HG02571 (cell line): Measurements from ENCODE around the gene SEPTIN5.

ENCODE experiments used
- ATAC-seq: cut with Tn5 transposase; IDR thresholded peaks from one replicate; pipeline ENCODE4 v1.9.1; 2021; ENCODE audit warnings: mild to moderate bottlenecking, moderate library complexity; ENCODE audit not compliant: unreplicated experiment

SEPTIN5 gene

GRCh38 chr22:19747551-19747950, 33.2 kb downstream of the SEPTIN5 start:
- ATAC-seq, result no peak

- ATAC-seq, result no peak
Observed at GRCh38 chr22:19748139-19748538, 33.8 kb downstream of the SEPTIN5 start.

DNA sequence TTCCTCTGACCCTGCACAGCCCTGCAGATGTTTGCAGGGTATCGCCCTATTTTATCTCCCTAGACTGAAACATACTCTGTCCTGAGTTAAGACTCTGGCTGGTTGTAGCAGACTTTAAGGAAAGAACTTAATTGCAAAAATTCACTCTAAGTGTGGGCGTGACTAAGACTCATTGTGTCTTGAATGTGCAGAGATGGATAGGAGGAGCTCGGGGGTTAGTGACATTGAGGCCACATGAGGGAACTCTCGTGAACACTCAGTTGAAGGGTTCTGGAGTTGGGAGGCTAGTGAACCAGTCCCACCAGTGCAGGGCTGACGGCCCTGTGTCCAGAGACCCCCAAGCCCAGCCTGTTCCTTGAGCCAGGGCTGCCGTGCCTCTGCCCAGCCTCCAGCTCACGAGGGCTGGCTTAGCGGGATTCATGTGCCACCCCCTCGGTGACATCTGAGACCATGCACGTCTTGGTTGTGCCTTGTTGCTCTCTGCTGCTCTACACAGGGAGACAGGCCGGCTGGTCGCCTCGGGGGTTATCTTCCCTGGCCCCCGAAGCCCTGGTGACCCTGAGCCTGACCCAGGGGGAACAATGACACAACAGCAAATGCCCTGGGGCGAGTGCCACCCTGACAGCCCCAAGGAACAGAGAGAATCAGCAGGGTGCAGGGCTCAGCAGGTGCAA, 34.8 kb downstream of the SEPTIN5 start:
- no peak for ATAC-seq

DNA sequence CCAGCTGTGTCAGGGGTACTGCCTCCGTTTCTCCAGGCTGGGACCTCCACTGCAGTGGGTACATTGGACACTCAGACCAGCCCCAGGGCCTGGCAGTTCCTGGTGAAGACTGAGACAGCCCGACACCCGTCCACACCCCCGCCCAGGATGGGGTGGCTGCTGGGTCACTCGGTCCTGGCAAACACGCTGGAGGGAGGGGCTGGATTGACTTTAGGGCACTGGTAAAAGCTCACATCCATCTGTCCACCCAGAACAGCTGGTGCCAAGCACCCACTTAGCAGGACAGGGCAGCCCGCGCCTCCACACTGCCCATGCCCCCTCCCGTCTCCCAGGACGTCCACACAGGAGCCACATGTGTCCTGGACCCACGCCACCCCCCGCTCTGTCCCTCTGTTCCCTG, 35.6 kb downstream of the SEPTIN5 start:
- no peak for ATAC-seq

DNA sequence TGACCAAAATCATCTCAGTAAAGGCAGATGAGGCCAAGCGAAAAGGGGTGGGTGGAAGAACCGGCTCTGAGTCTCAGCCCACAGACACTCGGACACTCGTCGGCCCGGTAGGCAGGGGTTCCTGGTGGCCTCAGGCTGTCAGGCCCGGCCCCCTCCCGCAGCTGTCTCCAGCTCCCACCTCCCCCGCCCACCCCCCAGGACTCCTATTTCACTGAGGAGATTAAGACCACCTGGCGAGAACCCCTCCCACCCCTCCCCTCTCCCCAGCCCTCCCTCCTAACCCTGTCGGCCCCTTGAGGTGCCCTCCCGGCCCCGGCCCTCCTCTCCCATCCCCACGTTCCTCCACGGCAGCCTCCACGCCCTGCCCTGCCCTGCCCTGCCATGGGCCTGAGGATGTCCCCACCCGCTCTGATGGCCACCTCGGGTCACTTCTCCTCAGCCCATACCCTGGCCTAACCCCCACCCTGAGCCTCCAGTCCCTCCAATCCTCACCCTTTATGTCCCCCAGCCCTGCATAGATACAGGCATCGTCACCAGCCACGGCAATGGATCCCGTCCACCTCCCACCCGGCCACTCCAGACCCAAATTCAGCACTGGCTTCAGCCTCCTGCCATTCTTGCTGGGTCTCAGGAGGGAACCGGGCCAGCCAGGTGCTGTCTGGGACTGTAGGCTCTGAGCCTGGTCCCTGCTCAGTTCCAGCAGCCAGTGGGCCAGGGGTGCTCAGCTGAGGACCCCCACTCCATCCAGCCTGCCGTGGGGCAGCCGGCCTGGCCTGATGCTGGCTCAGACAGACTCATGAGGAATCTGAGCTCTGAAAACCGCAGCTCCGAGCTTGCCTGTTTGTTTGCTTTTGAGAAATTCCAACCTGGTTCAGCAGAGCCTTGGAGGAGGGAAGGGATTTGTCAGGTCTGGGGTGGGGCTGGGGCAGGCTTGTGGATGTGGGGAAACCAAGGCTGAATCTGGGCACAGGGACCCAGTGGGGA, 36.5 kb downstream of the SEPTIN5 start:
- no peak for ATAC-seq

GRCh38 chr22:19751497-19752245, 37.4 kb downstream of the SEPTIN5 start:
- no peak for ATAC-seq

DNA sequence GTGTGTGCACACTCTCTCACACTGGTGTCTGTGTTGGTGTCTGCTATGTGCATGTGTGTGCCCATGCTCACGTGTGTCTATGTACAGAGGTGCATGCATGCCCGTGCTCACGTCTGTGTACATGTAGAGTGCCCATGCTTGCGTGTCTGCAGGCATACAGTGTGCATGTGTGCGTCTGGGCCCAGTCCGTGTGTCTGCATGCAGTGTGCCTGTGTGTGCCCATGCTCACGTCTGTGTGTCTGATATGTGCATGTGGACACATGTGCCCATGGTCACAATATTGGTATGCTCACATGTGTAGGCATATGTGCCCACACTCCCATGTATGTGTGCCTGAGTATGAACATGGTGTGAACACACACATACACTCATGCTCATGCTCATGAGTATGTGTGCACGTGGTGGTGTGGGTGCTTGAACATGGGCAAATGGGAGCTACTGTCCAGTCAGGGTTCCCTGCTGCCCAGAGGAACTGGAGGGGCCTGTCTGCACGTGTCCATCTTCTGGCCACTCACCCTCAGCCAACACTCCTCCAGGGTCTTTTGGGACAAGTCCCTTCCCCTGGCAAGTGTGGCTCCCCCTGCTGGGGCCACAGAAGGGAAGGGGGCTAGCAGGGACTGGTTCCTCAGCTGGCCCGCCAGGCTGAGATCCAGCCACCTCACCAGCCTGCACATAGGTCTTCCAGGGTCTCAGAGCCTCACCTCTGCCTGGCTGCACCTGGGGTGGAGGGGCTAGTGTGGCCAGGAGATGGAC, 39.0 kb downstream of the SEPTIN5 start:
- no peak for ATAC-seq

DNA sequence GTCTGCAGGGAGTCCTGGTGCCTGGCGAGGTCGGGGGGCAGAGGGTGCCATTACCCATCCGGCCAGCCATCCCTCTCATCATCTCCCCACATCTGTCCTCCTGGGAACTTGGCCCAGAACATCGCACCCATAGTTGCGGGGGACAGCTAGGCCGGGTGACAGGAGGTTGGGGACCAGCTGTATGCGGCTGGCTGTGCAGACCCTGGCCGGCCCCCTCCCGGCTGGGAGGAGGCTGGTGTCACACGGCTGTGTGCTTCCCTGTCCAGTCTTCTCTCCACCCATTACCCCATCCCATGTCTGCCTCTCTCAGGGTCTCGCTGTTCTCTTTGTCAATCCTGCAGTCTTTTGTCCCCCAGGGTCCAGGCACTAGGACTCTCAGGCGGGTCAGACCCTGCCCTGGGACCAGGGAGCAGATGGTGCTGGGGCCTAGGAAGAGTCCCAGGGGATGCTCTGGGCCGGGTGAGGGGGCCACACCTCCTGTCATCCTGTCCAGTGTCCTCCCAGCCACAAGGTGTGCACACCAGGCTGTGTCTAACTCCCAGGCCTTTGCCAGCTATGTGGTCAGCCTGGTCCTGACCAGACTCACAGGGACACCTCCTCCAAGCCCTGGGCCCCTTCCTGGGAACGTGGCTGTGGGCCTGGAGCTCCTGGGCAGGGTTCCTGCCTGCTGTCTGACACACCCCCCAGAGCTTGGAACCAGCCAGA, 39.8 kb downstream of the SEPTIN5 start:
- ATAC-seq, result no peak

DNA sequence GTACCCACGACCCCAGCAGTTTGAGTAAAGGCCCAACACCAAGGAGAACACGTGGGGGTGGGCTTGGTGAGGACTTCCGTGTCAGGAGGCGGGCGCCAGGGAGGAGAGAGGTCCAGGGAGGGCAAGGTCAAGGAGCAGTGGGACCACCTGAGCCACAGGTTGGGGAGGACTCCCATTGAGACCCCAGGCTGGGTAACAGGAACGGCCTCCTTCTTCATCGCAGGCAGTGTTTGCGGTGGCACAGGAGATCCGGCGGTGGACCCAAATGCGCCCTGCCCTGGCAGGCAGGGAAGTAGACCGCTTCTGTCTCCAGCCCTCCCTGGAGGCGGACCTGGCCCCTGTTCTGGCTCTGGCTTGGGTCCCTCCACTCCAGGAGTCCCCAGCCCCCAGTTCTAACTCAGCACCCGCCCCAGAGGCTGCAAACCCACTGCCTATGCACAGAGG, 40.4 kb downstream of the SEPTIN5 start:
- ATAC-seq, result no peak

DNA sequence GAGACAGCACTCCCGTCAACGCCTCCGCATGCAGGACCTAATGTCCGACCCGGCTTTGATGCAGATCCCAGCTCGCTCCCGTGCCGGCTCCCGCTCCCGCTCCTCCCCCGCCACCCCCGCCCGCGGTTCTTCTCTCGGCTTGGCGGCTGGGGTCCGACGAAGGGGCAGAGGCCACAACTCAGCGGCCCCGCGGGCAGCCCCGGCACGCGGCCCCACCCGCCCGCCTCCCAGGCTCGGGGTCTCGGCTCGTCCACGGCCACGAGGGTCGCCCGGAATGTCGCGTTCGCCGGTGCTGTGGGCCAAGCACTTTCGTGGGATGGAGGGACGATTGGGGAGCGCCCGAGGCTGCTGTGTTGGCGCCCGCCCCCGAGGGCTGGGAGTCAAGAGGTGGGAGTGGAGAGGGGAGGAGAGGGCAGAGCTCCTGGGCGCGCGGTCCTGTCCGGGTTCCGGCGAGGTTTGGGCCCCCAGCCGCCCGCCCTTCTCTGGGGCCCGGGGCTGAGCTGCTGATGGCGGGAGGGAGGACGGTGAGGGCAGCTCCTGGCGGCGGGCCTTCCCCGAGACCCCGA, 40.9 kb downstream of the SEPTIN5 start:
- ATAC-seq, result no peak

GRCh38 chr22:19755722-19756287, 41.5 kb downstream of the SEPTIN5 start:
- ATAC-seq, result no peak

DNA sequence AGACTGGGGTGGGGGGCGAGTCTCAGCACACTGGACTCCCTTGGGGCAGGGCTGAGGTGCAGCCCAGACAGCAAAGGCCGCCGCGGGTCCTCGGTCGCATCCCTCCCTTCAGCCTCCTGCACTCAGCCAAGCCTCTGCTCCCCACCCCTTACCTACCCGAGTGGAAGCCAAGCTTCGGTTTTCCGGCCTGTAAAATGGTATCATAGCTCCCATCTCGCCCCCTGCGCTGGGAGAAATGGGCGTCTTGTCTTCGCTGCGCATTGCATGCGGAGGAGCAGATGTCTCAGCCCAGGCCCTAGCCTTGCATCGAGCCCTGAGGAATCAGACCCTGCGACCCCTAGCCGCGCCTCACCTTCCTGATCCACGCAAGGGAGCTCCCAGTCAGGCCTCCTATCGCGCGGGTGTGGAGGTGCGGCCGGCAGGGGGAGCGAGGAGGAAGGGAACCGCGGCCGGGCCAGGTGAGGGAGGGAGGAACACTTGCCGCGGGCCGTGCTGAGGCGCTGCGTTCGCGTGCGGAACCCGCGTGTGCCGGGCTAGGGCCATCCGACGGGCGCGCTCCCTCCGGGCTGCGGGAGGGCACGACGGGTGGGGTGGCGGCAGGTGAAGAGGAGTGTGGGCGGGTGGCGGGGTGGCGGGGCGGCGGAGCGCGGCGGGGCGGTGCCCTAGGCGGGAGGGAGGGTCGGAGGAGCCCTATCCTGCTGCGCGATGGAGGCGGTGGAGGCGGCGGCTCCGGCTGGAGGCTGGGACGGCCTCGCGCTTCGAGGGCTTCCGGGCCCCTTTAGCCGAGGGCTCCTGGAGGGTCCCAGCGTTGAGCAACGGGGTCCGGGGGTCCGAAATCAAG, 42.2 kb downstream of the SEPTIN5 start:
- ATAC-seq, result no peak

GRCh38 chr22:19757140-19757984, 43.1 kb downstream of the SEPTIN5 start:
- ATAC-seq, result no peak

DNA sequence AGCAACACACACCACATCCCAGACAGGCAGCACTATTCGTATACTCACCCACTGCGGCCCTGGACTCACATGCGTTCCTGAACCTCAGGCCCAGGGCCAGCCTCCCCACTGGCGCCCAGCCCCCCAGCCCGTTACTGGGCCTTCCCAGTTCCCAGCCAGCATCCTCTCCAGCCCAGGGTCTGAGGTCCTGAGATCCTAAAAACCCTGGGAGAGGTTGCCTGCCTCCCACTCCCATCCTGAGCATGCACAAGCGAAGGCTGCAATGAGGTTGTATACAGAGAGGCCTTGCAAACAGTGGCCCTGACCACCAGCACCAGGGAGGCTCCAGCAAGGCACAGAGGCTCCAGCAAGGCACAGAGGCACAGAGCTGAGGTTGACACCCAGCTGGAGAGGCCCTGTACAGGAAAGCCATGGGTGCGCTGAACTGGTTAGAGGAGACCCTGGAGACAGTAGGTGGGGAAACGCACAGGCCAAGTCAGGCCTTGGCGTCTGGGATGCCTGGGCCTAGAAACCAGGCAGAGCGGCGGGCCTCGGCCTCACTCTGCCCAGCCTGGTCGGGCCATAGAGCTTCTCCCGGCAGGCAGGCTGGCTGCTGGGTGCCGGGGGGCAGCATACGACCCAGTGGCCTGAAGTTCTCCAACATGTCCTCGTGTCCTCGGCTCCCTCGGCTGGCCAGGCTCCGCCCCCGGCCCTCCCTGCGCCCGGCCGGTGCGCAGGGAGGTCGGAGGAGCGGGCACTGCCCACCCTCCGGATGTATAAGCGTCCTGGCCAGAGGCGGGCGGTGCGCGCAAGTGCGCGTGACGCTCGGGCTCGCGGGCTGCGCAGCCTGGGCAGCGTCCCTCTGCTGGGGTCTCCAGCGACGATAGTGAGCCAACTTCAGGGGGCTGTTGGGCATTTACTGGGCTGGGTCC, 43.9 kb downstream of the SEPTIN5 start:
- ATAC-seq, result no peak

- no peak for ATAC-seq
Observed at GRCh38 chr22:19758896-19759426, 44.7 kb downstream of the SEPTIN5 start.

- no peak for ATAC-seq
Observed at GRCh38 chr22:19759427-19760057, 45.2 kb downstream of the SEPTIN5 start.
